Measurements from ENCODE around the gene KLHL9. TPM values are rescaled to one million over a fixed set of nuclear protein-coding genes. Genes with fewer than 3 reads are reported as not detected.
A peak's percentile ranks its signal among the peaks of the same experiment; 100 is the strongest.

Gene KLHL9
- total RNA-seq, 3 donors from 2014 or later (not counting 1 experiment from before 2014, with no cell fraction given) = 13.5 to 17.2 (median 13.6) TPM

DNA sequence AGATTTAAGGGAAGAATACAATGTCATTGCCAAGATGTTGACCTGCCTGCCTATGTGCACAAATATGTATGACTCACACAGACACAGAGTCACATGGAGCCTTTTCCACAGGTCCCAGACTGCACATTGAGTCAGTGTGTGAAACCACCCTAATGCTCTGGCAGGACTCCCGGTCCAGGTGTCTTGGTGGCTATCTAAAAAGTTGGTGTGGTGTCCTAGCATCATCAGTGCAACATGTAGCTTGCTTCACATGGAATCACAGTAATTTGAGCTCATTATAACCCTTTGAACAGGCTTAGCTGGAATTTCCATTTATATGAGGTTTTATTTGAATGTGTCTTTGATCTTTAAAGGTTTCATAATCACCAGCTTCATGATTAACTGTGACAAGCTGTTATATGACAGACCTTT, 40.8 kb downstream of the KLHL9 start:
- no peaks in the 10 kb centered on the region for H3K9me3 Mint-ChIP-seq
- H3K36me3 Mint-ChIP-seq = no peaks in the 10 kb centered on the region
- Histone ChIP-seq H3K36me3 (ENCODE audit: control insufficient read depth, insufficient read depth, low read length) (no peaks in the 10 kb centered on the region), H3K4me3 (ENCODE audit: low read length) (no peak overlapping the region), H3K27me3 (ENCODE audit: control insufficient read depth, insufficient read depth, low read length) (no peaks in the 10 kb centered on the region), H3K27ac (ENCODE audit: low read length) (no peak overlapping the region), H3K4me1 (ENCODE audit: control insufficient read depth, insufficient read depth, low read length) (no peaks in the 10 kb centered on the region), H3K9me3 (ENCODE audit: control insufficient read depth, insufficient read depth, low read length) (no peaks in the 10 kb centered on the region)
- intact Hi-C loops (cut with micrococcal nuclease) = no loop called here
- peak in 1 of 3 donors; percentile 36 for ATAC-seq
- no peak overlapping the region for H3K4me3 Mint-ChIP-seq
- H3K4me1 Mint-ChIP-seq = peaks cover 5 to 7% of the 10 kb centered on the region in 2 donors
- DNase-seq = no peak
- H3K27me3 Mint-ChIP-seq (ENCODE audit: low read depth in 2 of 2) = peaks cover 8 to 32% of the 10 kb centered on the region in 2 donors
- 78% methylated on average over 1 of the region's 1 CpG for WGBS (ENCODE audit: insufficient coverage)
- TF ChIP-seq, protein P1, sequence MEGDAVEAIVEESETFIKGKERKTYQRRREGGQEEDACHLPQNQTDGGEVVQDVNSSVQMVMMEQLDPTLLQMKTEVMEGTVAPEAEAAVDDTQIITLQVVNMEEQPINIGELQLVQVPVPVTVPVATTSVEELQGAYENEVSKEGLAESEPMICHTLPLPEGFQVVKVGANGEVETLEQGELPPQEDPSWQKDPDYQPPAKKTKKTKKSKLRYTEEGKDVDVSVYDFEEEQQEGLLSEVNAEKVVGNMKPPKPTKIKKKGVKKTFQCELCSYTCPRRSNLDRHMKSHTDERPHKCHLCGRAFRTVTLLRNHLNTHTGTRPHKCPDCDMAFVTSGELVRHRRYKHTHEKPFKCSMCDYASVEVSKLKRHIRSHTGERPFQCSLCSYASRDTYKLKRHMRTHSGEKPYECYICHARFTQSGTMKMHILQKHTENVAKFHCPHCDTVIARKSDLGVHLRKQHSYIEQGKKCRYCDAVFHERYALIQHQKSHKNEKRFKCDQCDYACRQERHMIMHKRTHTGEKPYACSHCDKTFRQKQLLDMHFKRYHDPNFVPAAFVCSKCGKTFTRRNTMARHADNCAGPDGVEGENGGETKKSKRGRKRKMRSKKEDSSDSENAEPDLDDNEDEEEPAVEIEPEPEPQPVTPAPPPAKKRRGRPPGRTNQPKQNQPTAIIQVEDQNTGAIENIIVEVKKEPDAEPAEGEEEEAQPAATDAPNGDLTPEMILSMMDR (IDR thresholded peaks at IDR 0.05) = no peak
- H3K27ac Mint-ChIP-seq = no peak overlapping the region

DNA sequence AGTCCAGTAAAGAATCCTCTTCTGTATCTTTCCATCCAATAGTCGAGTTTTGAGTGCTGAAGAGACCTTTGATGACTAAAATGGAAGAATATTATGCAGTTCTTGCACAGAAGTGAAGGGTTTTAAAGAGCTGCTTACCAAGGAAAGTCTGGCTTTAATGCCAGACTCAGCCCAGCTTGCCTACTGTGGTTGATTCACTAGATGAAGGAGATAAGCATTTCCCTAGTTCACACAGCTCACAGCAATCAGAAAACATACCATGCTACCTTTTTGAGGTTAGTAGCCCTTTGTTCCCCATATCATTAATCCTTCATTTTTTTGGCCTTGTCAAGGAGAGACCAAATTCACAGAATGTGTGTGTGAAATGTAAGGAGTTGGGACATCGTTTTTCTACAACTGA, 45.4 kb downstream of the KLHL9 start:
- H3K4me1 ChIP-seq (ENCODE audit: control insufficient read depth, insufficient read depth, low read length) = no peaks in the 10 kb centered on the region
- no peaks in the 10 kb centered on the region for H3K9me3 Mint-ChIP-seq
- intact Hi-C loops (cut with micrococcal nuclease) = no loop called here
- no peaks in the 10 kb centered on the region for H3K36me3 ChIP-seq (ENCODE audit: control insufficient read depth, insufficient read depth, low read length)
- ATAC-seq (no peak), DNase-seq (no peak)
- H3K4me3 ChIP-seq (ENCODE audit: low read length) = no peak overlapping the region
- no peaks in the 10 kb centered on the region for H3K27me3 ChIP-seq (ENCODE audit: control insufficient read depth, insufficient read depth, low read length)
- no peaks in the 10 kb centered on the region for H3K9me3 ChIP-seq (ENCODE audit: control insufficient read depth, insufficient read depth, low read length)
- peaks cover 13 to 38% of the 10 kb centered on the region in 2 donors for H3K27me3 Mint-ChIP-seq (ENCODE audit: low read depth in 2 of 2)
- no peak overlapping the region for H3K27ac ChIP-seq (ENCODE audit: low read length)
- no peaks in the 10 kb centered on the region for H3K36me3 Mint-ChIP-seq
- H3K4me1 Mint-ChIP-seq = no peaks in the 10 kb centered on the region
- H3K27ac Mint-ChIP-seq = no peak overlapping the region
- TF ChIP-seq, protein P1 (IDR thresholded peaks at IDR 0.05) = no peak
- no peak overlapping the region for H3K4me3 Mint-ChIP-seq
- WGBS (ENCODE audit: insufficient coverage) = 27% methylated on average over 2 of the region's 2 CpGs

DNA sequence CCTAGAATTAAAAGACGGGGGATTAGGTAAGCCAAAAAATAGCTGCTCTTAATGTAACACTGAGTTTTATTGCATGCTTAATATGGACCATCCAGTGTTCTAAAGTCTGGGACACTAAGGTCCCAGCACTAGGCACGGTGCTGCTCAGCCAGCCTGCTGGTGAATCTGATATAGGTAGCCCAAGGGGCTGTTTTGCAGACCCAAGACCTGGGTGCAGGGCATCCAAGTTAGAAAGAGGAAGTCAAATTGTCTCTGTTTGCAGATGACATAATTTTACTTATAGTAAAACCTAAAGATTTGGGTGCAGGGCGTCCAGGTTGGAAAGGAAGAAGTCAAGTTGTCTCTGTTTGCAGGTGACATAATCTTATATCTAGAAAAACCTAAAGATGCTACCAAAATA, 47.9 kb downstream of the KLHL9 start:
- H3K9me3 Mint-ChIP-seq = no peaks in the 10 kb centered on the region
- H3K36me3 Mint-ChIP-seq = no peaks in the 10 kb centered on the region
- H3K9me3 ChIP-seq (ENCODE audit: control insufficient read depth, insufficient read depth, low read length) = no peaks in the 10 kb centered on the region
- no peak for DNase-seq
- H3K4me3 Mint-ChIP-seq = no peak overlapping the region
- H3K27ac Mint-ChIP-seq = no peak overlapping the region
- no peak overlapping the region for H3K4me3 ChIP-seq (ENCODE audit: low read length)
- no peaks in the 10 kb centered on the region for H3K36me3 ChIP-seq (ENCODE audit: control insufficient read depth, insufficient read depth, low read length)
- no peaks in the 10 kb centered on the region for H3K4me1 Mint-ChIP-seq
- intact Hi-C loops (cut with micrococcal nuclease) = no loop called here
- no peak overlapping the region for H3K27ac ChIP-seq (ENCODE audit: low read length)
- H3K4me1 ChIP-seq (ENCODE audit: control insufficient read depth, insufficient read depth, low read length) = no peaks in the 10 kb centered on the region
- TF ChIP-seq, protein P1 (IDR thresholded peaks at IDR 0.05) = no peak
- no peaks in the 10 kb centered on the region for H3K27me3 ChIP-seq (ENCODE audit: control insufficient read depth, insufficient read depth, low read length)
- H3K27me3 Mint-ChIP-seq (ENCODE audit: low read depth in 2 of 2) = peaks cover 10 to 38% of the 10 kb centered on the region in 2 donors
- 88% methylated on average over 2 of the region's 3 CpGs for WGBS (ENCODE audit: insufficient coverage)
- ATAC-seq = no peak

DNA sequence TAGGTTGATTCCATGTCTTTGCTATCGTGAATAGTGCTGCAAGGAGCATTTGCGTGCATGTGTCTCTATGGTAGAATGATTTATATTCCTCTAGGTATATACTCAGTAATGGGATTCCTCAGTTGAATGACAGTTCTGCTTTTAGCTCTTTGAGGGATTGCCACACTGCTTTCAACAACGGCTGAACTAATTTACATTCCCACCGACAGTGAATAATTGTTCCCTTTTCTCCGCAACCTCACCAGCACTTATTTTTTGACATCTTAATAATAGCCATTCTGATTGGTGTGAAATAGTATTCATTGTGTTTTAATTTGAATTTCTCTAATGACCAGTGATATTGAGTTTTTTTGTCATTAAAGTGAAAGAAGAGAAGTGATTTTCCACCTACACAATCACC, 48.5 kb downstream of the KLHL9 start:
- WGBS (ENCODE audit: insufficient coverage) = 68% methylated on average over 3 of the region's 5 CpGs
- Histone ChIP-seq H3K27me3 (ENCODE audit: control insufficient read depth, insufficient read depth, low read length) (no peaks in the 10 kb centered on the region), H3K9me3 (ENCODE audit: control insufficient read depth, insufficient read depth, low read length) (no peaks in the 10 kb centered on the region), H3K27ac (ENCODE audit: low read length) (no peak overlapping the region), H3K36me3 (ENCODE audit: control insufficient read depth, insufficient read depth, low read length) (no peaks in the 10 kb centered on the region), H3K4me3 (ENCODE audit: low read length) (no peak overlapping the region), H3K4me1 (ENCODE audit: control insufficient read depth, insufficient read depth, low read length) (no peaks in the 10 kb centered on the region)
- no peak overlapping the region for H3K27ac Mint-ChIP-seq
- intact Hi-C loops (cut with micrococcal nuclease) = no loop called here
- H3K27me3 Mint-ChIP-seq (ENCODE audit: low read depth in 2 of 2) = peaks cover 12 to 34% of the 10 kb centered on the region in 2 donors
- ATAC-seq (no peak), DNase-seq (no peak)
- H3K4me1 Mint-ChIP-seq = no peaks in the 10 kb centered on the region
- no peaks in the 10 kb centered on the region for H3K9me3 Mint-ChIP-seq
- H3K4me3 Mint-ChIP-seq = no peak overlapping the region
- no peaks in the 10 kb centered on the region for H3K36me3 Mint-ChIP-seq
- TF ChIP-seq, protein P1 (IDR thresholded peaks at IDR 0.05) = no peak
